ENCODE data around the gene C1QL3.

The C1QL3 gene

DNA sequence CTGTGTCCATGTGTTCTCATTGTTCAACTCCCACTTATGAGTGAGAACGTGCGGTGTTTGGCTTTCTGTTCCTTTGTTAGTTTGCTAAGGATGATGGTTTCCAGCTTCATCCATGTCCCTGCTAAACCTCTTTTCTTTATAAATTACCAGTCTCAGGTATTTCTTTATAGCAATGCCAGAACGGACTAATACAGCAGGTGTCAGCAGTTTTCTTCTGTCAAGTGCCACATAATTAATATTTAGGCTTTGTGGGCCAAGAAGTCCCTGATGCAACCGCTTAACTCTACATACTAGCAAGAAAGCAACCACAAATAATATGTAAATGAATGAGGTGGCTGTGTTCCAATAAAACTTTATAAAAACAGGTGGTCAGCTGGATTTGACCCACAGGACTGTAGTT is 26.3 kb upstream of the C1QL3 start:
- no peak overlapping the region for H3K4me3 ChIP-seq (replicated peaks; ENCODE audit: low read depth, low read length)
- DNase-seq (ENCODE audit: low read depth) = no peak
- TF ChIP-seq, protein P1, sequence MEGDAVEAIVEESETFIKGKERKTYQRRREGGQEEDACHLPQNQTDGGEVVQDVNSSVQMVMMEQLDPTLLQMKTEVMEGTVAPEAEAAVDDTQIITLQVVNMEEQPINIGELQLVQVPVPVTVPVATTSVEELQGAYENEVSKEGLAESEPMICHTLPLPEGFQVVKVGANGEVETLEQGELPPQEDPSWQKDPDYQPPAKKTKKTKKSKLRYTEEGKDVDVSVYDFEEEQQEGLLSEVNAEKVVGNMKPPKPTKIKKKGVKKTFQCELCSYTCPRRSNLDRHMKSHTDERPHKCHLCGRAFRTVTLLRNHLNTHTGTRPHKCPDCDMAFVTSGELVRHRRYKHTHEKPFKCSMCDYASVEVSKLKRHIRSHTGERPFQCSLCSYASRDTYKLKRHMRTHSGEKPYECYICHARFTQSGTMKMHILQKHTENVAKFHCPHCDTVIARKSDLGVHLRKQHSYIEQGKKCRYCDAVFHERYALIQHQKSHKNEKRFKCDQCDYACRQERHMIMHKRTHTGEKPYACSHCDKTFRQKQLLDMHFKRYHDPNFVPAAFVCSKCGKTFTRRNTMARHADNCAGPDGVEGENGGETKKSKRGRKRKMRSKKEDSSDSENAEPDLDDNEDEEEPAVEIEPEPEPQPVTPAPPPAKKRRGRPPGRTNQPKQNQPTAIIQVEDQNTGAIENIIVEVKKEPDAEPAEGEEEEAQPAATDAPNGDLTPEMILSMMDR (IDR thresholded peaks at IDR 0.05; ENCODE audit: low read length, missing control alignments) = no peak

DNA sequence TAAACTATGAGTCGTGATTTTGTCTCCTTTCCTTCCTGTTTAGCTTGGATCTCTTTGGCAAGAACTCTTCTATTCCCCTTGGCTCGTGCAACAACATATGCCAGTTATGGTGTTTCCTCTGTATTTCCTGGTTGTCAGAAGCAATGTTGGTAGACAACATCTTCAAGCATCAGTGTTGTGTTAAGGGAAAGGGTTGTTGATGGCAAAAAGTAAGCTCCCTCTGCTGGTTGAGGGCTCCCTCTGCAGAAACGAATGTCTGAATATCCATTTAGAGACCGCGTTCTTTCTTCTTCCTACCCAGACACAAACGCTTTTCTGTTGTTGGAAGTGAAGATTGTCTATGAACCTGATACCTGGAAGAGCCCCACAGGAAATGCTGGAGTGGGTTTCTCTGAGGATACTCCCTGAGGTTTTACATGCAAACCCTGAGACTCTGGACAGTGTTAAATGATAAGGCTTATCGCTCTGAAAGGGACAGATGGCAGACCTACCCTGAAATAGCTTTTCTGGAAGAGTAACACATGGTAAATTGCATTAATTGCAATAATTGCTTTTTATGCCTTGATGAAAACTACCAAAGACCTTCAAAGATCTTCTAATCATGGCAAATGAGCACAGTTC is 23.5 kb upstream of the C1QL3 start:
- no peak overlapping the region for H3K4me3 ChIP-seq (replicated peaks; ENCODE audit: low read depth, low read length)
- TF ChIP-seq, protein P1 (IDR thresholded peaks at IDR 0.05; ENCODE audit: low read length, missing control alignments) = peak; percentile 87
- peak; percentile 62 for DNase-seq (ENCODE audit: low read depth)

- DNase-seq (ENCODE audit: low read depth) = no peak
- no peak overlapping the region for H3K4me3 ChIP-seq (replicated peaks; ENCODE audit: low read depth, low read length)
- TF ChIP-seq, protein P1 (IDR thresholded peaks at IDR 0.05; ENCODE audit: low read length, missing control alignments) = no peak
Observed at GRCh38 chr10:16544591-16544990, 22.9 kb upstream of the C1QL3 start.

GRCh38 chr10:16544099-16544498 is 22.4 kb upstream of the C1QL3 start:
- no peak for DNase-seq (ENCODE audit: low read depth)
- no peak overlapping the region for H3K4me3 ChIP-seq (replicated peaks; ENCODE audit: low read depth, low read length)
- TF ChIP-seq, protein P1 (IDR thresholded peaks at IDR 0.05; ENCODE audit: low read length, missing control alignments) = no peak

DNA sequence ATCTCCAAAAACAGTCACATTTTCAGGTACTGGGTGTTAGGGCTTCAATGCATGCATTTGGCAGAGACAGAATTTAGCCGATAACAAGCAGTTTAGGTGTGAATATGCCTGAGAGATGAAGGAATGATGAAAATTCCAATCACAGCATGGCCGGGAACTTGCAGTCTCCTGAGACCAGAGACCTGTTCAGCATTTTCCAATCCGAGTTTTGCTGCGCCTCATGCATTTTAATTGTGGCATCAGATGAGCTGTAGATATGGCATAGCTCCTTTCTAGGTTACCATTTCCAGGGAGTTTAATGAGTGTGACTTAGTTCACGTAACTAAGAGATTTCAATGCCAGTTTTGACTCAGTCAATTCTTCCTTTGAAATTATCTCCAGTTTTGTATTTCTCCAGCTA is 14.5 kb upstream of the C1QL3 start:
- no peak for DNase-seq (ENCODE audit: low read depth)
- TF ChIP-seq, protein P1 (IDR thresholded peaks at IDR 0.05; ENCODE audit: low read length, missing control alignments) = no peak
- no peak overlapping the region for H3K4me3 ChIP-seq (replicated peaks; ENCODE audit: low read depth, low read length)

GRCh38 chr10:16529853-16530252 is 8.2 kb upstream of the C1QL3 start:
- no peak for DNase-seq (ENCODE audit: low read depth)
- no peak overlapping the region for H3K4me3 ChIP-seq (replicated peaks; ENCODE audit: low read depth, low read length)
- TF ChIP-seq, protein P1 (IDR thresholded peaks at IDR 0.05; ENCODE audit: low read length, missing control alignments) = no peak

DNA sequence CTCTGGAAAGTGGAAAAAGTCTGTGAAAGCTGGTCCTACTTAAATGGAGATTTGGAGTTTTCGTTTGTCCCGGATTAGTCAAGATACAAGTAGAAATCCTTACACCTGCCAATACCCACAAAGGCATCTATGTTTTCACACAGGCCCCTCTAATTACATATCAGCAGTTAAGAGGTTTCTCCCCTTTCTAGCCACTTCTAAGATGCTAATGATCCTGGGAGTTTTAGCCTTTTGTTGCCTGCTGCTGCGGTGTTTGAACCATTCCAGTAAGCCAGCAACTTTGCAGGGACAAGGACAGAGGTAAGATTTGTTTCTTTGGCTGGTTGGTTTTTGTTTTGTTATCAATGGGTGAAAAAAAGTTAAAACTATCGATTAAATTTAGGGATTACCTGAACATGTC is 5.8 kb upstream of the C1QL3 start:
- no peak for DNase-seq (ENCODE audit: low read depth)
- no peak overlapping the region for H3K4me3 ChIP-seq (replicated peaks; ENCODE audit: low read depth, low read length)
- TF ChIP-seq, protein P1 (IDR thresholded peaks at IDR 0.05; ENCODE audit: low read length, missing control alignments) = no peak
